HFF-Myc (cell line): ENCODE data around the gene RPS15A.

Experiments used
- DNase-seq: peaks from one replicate; pipeline ENCODE4 v3.0.0-alpha.2; 2011; ENCODE audit warnings: low read depth; ENCODE audit errors: extremely low read depth
- H3K4me3 ChIP-seq: replicated peaks from 2 replicates; pipeline ENCODE4 v1.5.1; 2011; ENCODE audit warnings: low read depth, mild to moderate bottlenecking, control low read depth, low read length
- TF ChIP-seq, protein P1 (sequence below): IDR thresholded peaks from 2 replicates; pipeline ENCODE4 v1.5.1; 2012; ENCODE audit warnings: mild to moderate bottlenecking, low read depth, low read length, control low read depth; ENCODE audit errors: missing control alignments

Gene RPS15A

DNA sequence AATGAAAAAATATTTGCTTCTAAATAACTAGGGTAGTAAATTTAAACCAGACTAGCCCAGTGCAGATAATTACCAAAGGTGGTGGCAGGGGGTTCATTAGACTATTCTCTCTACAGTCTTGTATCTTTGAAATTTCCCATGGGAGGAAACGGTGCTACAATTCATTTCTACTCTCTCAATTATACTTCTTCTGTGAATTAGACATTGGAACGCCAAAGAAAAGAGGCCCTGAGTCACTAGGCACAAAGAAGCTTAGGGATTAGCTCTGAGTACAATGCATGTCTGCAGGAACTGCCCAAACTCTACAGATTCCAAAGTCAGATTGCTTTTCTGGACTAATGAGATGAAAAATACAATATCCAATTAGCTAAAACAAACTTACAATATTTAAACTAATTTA, 41.9 kb upstream of the RPS15A start:
- no peak for DNase-seq
- no peak overlapping the region for H3K4me3 ChIP-seq
- TF ChIP-seq, protein P1, sequence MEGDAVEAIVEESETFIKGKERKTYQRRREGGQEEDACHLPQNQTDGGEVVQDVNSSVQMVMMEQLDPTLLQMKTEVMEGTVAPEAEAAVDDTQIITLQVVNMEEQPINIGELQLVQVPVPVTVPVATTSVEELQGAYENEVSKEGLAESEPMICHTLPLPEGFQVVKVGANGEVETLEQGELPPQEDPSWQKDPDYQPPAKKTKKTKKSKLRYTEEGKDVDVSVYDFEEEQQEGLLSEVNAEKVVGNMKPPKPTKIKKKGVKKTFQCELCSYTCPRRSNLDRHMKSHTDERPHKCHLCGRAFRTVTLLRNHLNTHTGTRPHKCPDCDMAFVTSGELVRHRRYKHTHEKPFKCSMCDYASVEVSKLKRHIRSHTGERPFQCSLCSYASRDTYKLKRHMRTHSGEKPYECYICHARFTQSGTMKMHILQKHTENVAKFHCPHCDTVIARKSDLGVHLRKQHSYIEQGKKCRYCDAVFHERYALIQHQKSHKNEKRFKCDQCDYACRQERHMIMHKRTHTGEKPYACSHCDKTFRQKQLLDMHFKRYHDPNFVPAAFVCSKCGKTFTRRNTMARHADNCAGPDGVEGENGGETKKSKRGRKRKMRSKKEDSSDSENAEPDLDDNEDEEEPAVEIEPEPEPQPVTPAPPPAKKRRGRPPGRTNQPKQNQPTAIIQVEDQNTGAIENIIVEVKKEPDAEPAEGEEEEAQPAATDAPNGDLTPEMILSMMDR: no peak

DNA sequence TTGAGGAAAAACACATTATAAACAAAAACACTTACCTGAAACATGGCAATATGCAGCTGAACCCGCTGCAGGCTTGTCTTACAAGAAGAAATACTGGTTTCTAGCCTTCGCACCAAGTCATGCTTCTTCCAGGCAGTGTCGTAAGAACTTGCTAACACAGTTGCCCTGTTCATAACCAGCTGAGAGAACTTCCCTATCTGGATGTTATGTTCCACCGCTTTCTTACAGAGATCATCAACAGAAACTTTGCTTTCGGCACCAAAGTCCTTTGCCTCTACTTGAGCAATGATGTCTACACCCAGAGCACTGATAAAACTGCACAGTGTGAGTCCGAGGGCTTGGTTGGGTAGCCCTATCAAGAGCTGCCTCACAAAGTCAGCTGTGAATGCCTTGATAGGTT, 39.1 kb upstream of the RPS15A start:
- DNase-seq: no peak
- H3K4me3 ChIP-seq: no peak overlapping the region
- TF ChIP-seq, protein P1: no peak

DNA sequence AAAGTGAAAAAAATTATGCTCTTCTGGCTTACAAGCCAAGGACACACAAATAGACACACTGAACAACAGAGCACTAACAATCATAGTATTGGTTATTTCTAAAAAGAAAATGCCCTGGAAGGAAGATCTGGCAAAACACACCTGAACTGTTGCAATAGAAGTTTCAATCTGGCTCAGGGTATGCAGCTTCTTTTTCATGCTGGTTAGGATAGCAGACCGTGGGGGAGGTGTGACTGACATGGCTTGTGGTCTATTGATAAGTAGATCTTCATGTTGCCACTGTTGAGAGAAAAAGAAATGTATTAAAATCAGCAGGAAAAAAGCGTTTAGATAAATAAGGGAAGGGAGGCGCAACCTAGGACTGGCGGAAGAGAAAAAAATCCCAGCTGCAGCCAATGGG, 37.8 kb upstream of the RPS15A start:
- TF ChIP-seq, protein P1: no peak
- no peak for DNase-seq
- no peak overlapping the region for H3K4me3 ChIP-seq

DNA sequence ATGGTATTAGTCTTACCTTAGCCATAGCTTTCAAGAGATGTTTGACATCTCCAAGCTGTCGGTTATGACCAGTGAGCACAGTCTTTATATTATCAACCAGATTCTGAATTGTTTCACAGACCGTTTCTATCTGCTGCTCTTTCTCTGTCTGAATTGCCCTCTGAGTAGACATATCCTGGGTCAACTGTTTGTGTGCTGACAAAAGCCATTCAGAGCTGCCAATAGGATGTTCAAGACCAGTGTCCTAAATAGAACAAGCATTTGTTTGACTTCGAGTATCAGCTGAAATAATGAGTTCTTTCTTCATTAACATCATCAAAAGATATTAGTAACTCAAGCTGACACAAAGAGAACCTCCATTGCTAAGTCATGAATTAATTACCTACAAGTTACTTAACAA, 26.2 kb upstream of the RPS15A start:
- no peak for DNase-seq
- TF ChIP-seq, protein P1: no peak
- H3K4me3 ChIP-seq: no peak overlapping the region

DNA sequence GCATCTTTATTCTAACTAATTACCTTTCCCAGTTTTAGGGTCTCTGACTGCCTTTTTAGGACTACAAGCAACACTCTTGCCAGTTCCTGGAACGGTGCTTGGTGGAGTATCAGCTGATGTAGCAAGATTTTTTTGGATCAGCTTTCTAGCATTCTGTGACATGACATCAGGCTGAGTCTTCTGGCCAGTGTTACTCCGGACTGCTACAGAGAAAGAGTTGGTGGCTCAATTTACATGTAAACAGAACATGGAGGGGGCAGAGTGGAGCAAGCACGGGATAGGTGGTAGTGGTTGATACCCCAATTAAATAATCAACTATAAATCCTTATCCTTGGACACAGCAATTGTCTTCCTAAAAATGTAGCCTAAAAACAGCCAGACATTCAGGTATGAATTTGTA, 21.8 kb upstream of the RPS15A start:
- H3K4me3 ChIP-seq: no peak overlapping the region
- TF ChIP-seq, protein P1: no peak
- DNase-seq: no peak

DNA sequence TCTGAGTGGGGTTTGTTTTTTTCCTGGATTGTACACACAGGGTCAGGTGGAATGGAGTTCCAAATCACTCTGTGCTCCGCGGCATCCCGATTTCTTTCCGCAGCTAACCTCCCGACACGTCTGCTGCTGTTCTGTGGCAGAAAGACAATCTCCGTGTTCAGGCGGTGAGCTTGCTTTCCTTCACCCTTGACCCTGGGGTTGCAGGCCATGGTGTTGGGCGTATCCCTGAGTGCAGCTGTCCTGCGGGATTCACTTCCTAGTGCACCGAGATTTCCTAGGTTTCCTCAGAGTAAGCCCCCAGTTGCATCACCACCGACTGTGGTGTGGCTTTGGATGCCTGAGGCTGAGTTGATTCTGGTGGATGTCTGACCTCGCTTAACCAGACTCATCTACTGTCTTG, 19.0 kb upstream of the RPS15A start:
- TF ChIP-seq, protein P1: no peak

DNA sequence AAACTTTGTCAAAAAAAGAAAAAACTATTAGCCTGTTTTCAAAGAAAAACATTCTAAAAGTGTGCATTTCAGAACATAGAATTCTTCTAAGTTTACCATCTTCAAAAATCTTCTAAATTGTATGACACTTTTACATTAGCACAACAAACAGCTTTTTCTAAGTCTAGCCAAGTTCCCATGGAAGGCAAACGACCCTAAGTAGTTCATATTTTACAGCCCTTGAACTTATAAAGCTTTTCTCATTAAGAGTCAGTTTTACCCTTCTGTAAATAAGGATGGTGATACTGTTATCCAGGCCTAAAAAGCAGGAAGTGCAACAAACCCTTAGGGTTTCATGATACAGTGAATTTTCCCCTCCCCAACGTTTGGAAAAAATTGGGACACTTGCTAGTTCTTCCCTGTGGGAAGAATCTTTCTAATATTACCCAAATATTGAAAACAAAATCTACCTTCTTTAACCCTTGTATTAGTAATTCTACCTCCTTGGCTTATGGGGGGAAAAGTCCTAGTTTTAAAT, 15.2 kb upstream of the RPS15A start:
- DNase-seq: no peak
- H3K4me3 ChIP-seq: no peak overlapping the region
- TF ChIP-seq, protein P1: no peak

More for the DNA sequence above, 19.0 kb upstream of the RPS15A start:
- no peak overlapping the region for H3K4me3 ChIP-seq
- no peak for DNase-seq
